Upper lobe of left lung (tissue), 6 donors: Measurements from ENCODE around the gene SLFN13. TPM values are rescaled to one million over a fixed set of nuclear protein-coding genes. Genes with fewer than 3 reads are reported as not detected.

Experiments used
- ATAC-seq, 2 donors: fragments of 200-7000 bp; cut with Tn5 transposase; one replicate each; pipeline ENCODE4 v1.9.1; 2022; ENCODE audit warnings: mild to moderate bottlenecking in 2 of 2, moderate library complexity in 2 of 2; ENCODE audit not compliant: low FRiP score in 2 of 2
- DNase-seq, 2 donors: peaks; one replicate each; pipeline ENCODE4 v3.0.0-alpha.2; 2019 to 2020
- H3K27ac ChIP-seq, 4 donors: fragments of 200-600 bp; sonication (generic); one replicate each; pipeline ENCODE4 v1.5.1; 2016 to 2019
- H3K27me3 ChIP-seq, 4 donors: fragments of 200-600 bp; sonication (generic); one replicate each; pipeline ENCODE4 v1.5.1; 2017 to 2019
- H3K36me3 ChIP-seq, 4 donors: fragments of 200-600 bp; sonication (generic); one replicate each; pipeline ENCODE4 v1.5.1; 2016 to 2019
- H3K4me1 ChIP-seq, 4 donors: fragments of 200-600 bp; sonication (generic); one replicate each; pipeline ENCODE4 v1.5.1; 2018 to 2019
- H3K4me3 ChIP-seq, 4 donors: fragments of 200-600 bp; sonication (generic); one replicate each; pipeline ENCODE4 v1.5.1; 2017 to 2019; ENCODE audit warnings: mild to moderate bottlenecking in 2 of 4, moderate library complexity in 1 of 4
- H3K9me3 ChIP-seq, 4 donors: fragments of 200-600 bp; sonication (generic); one replicate each; pipeline ENCODE4 v1.5.1; 2018 to 2019
- EP300 ChIP-seq, 4 donors: sonication (generic); formaldehyde crosslinking; IDR thresholded peaks; one replicate each; pipeline ENCODE4 v1.5.1; 2017; ENCODE audit warnings: antibody characterized with exemption in 4 of 4, control low read depth in 2 of 4
- POLR2A ChIP-seq, 4 donors: fragments of 450-650 bp; IDR thresholded peaks; one replicate each; pipeline ENCODE4 v1.5.1; 2016 to 2017; ENCODE audit warnings: antibody characterized with exemption in 4 of 4, mild to moderate bottlenecking in 2 of 4
- POLR2AphosphoS5 ChIP-seq, 2 donors: sonication (generic); formaldehyde crosslinking; IDR thresholded peaks; one replicate each; pipeline ENCODE4 v1.5.1; 2017; ENCODE audit warnings: antibody characterized with exemption in 2 of 2
- WGBS, 2 donors: methylation state at CpG; one replicate each; pipeline ENCODE4 v1.1.5; 2017 to 2018; 5-methylcytosine and 5-hydroxymethylcytosine counted together
- total RNA-seq, 6 donors: library from RNA; depleted of rRNA in 4 of 6; stranded (reverse); fragments of >200 nt in 4 of 6; gene quantifications; one replicate each; pipeline versions ENCODE4 v1.1.0 to v1.2.1, GENCODE V29; 2016 to 2021
- TF ChIP-seq, protein P1 (sequence below), 6 experiments: fragments of 450-650 bp in 4 of 6; fragments of 200-600 bp in 2 of 6; sonication (generic) in 2 of 6; IDR thresholded peaks; one replicate each; pipeline ENCODE4 v1.5.1; 2016 to 2019; ENCODE audit warnings: antibody characterized with exemption in 6 of 6
- donor health status: DM: no; HTN: no; CAD: no; lungs with moderate emphysema.
- donor health status: DM: no; HTN: yes; CAD: no; lungs with severe emphysema.

SLFN13 gene, protein sequence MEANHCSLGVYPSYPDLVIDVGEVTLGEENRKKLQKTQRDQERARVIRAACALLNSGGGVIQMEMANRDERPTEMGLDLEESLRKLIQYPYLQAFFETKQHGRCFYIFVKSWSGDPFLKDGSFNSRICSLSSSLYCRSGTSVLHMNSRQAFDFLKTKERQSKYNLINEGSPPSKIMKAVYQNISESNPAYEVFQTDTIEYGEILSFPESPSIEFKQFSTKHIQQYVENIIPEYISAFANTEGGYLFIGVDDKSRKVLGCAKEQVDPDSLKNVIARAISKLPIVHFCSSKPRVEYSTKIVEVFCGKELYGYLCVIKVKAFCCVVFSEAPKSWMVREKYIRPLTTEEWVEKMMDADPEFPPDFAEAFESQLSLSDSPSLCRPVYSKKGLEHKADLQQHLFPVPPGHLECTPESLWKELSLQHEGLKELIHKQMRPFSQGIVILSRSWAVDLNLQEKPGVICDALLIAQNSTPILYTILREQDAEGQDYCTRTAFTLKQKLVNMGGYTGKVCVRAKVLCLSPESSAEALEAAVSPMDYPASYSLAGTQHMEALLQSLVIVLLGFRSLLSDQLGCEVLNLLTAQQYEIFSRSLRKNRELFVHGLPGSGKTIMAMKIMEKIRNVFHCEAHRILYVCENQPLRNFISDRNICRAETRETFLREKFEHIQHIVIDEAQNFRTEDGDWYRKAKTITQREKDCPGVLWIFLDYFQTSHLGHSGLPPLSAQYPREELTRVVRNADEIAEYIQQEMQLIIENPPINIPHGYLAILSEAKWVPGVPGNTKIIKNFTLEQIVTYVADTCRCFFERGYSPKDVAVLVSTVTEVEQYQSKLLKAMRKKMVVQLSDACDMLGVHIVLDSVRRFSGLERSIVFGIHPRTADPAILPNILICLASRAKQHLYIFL
- 10 to 100 TPM in 4 of 6 donors, 1 to 10 TPM in 2; 9.1 to 46.8 (median 19.2) TPM for total RNA-seq

DNA sequence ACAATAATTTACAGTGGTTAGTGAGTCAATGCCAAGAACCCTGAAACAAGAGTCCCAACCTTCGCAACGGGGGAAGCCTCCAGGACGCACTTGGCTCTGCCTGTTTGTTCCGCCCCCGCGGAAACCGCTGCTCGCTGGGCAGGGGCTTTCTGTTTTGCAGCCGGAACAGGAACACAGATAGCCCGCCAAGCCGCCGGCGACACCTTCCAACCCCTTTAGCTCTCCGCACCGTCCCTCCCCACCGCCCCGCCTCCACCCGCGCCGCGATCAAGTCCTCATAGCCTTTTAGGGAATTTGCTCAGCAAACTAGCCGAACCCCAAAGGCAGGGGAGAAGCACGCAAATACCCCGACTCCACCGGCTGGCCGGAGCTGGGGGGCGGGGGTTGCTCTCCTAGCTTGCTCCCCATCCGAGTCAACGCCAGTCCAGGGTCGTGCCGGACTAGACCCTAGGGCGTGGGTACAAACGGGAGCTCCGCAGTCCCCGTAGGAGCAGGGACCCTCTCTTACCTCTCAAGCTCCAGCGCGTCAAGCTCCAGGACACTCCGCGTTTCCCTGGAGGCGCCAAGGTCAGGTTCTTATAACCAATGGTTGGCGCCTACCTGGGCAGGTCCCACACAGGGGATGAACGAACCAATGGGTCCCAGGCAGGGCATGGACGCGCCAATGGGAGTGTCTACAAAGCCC is at the start of gene SLFN13:
Gene SLFN13, minus strand, starts transcription at position 553 of the 685 bp plus-strand sequence. CDS start 3,086 bp downstream, outside the sequence.
- H3K4me3 ChIP-seq: peak within 1 kb of the TSS; percentile 48 to 65 (median 59)

DNA sequence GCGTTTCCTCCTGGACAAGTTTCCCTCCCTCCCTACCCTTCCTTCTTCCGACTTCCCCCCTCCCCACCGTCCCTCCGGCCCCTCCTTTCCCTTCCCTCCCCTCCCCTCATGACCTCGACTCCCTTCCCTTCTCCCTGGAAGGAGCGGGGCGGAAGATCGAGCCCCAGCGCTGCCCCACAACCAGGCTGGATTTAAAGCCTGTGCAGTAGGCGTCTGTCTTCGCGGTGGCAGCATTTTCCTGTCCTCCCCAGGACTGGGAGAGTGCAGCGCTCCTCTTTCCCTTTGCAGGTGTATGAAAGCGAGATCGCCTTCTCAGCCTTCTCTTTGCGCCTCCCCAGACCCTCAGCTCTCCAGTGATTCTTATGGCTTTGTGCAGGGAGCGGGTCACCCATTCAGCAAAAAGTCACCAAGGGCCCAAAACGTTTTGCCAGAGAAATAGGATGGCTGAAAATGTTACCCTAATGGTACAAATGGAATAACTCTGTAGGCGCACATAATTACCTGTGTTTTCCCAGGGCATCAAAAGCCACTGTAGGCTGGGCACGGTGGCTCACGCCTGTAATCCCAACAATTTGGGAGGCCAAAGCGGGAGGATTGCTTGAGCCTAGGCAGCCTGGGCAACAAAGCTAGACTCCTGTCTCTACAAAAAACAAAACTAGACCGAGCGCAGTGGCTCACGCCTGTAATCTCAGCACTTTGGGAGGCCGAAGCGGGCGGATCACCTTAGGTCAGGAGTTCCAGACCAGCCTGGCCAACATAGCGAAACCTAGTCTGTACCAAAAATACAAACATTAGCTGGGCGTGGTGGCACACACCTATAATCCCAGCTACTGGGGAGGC is 48.1 kb upstream of the SLFN13 start:
- Histone ChIP-seq H3K4me1 (peaks cover 0 to 29% (median 2%) of the 10 kb centered on the region in 4 donors), H3K27ac (no peak overlapping the region), H3K36me3 (no peaks in the 10 kb centered on the region), H3K4me3 (no peak overlapping the region), H3K27me3 (peaks cover 3 to 32% (median 16%) of the 10 kb centered on the region in 4 donors), H3K9me3 (no peaks in the 10 kb centered on the region)
- TF ChIP-seq, protein P1, sequence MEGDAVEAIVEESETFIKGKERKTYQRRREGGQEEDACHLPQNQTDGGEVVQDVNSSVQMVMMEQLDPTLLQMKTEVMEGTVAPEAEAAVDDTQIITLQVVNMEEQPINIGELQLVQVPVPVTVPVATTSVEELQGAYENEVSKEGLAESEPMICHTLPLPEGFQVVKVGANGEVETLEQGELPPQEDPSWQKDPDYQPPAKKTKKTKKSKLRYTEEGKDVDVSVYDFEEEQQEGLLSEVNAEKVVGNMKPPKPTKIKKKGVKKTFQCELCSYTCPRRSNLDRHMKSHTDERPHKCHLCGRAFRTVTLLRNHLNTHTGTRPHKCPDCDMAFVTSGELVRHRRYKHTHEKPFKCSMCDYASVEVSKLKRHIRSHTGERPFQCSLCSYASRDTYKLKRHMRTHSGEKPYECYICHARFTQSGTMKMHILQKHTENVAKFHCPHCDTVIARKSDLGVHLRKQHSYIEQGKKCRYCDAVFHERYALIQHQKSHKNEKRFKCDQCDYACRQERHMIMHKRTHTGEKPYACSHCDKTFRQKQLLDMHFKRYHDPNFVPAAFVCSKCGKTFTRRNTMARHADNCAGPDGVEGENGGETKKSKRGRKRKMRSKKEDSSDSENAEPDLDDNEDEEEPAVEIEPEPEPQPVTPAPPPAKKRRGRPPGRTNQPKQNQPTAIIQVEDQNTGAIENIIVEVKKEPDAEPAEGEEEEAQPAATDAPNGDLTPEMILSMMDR (IDR thresholded peaks at IDR 0.05): no peak
- no peak for TF ChIP-seq POLR2AphosphoS5 (IDR thresholded peaks at IDR 0.05)
- TF ChIP-seq POLR2A (IDR thresholded peaks at IDR 0.05): no peak
- no peak for TF ChIP-seq EP300 (IDR thresholded peaks at IDR 0.05)
- ATAC-seq (no peak), DNase-seq (peak in 1 of 2 donors; percentile 18)
- 36 to 37% methylated on average over 27 to 30 of the region's 30 CpGs for WGBS, 2 donors

More for the DNA sequence above, at the start of gene SLFN13:
- peak; percentile 90 to 94 for ATAC-seq
- no peaks in the 10 kb centered on the region for H3K27me3 ChIP-seq
- peak; percentile 90 to 94 for DNase-seq
- no peaks in the 10 kb centered on the region for H3K9me3 ChIP-seq
- 2 to 6% methylated on average over 9 to 44 of the region's 44 CpGs for WGBS, 2 donors
- H3K36me3 ChIP-seq: no peaks in the 10 kb centered on the region
- peak within 1 kb of the TSS; percentile 71 to 85 (median 74) for H3K27ac ChIP-seq
- H3K4me1 ChIP-seq: peaks cover 3 to 29% (median 16%) of the 10 kb centered on the region in 4 donors
- TF ChIP-seq POLR2AphosphoS5 (IDR thresholded peaks at IDR 0.05) (peak in 1 of 2 donors; percentile 59), POLR2A (IDR thresholded peaks at IDR 0.05) (peak in 1 of 4 donors; percentile 22)
- TF ChIP-seq, protein P1 (IDR thresholded peaks at IDR 0.05): no peak

DNA sequence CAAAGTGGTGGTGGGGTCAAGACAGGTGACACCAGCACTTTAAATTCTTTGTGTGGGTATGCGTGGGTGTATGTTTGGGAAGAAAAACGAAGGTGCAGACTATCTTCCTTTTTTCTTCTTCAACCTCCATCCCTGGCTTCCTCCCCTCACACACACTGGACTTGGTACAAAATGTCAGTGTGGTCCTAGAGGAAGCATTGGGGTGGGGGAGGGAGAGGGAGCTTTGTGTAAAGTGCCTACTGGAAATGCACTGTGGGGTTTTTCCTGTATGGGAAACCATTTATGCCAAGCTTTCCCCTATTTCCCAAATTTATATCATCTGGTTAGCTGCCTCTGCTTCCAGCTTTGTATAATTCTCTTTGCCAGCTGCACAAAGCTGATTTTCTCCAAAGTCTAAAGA is 44.5 kb upstream of the SLFN13 start:
- Histone ChIP-seq H3K27ac (no peak overlapping the region), H3K4me1 (peaks cover 0 to 29% (median 5%) of the 10 kb centered on the region in 4 donors), H3K9me3 (no peaks in the 10 kb centered on the region), H3K4me3 (no peak overlapping the region), H3K36me3 (no peaks in the 10 kb centered on the region), H3K27me3 (peaks cover 3 to 52% (median 21%) of the 10 kb centered on the region in 4 donors)
- no peak for ATAC-seq
- TF ChIP-seq POLR2AphosphoS5 (IDR thresholded peaks at IDR 0.05): no peak
- TF ChIP-seq EP300 (IDR thresholded peaks at IDR 0.05): no peak
- TF ChIP-seq POLR2A (IDR thresholded peaks at IDR 0.05): no peak
- TF ChIP-seq, protein P1 (IDR thresholded peaks at IDR 0.05): no peak
- no peak for DNase-seq
- WGBS, 2 donors: 21 to 25% methylated on average over 2 of the region's 2 CpGs

DNA sequence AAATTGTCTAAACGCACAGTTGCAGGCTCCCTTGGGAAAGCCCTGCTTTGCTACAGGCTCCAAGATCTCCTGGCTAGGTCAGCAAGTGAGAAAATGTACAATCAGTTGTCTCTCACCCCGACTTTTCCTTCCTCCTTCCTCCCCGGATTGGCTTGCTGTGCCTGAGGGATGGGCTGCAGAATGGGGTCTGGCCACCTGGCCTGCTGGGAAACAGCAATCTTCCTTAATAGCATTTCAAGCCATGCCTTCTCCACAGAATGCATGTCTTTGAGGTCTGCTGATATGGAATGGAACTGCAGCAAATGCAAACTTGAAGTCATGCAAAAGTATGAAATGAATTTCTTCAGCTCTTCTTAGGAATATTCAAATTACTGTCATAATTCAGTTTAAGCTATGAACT is 42.9 kb upstream of the SLFN13 start:
- 36 to 37% methylated on average over 3 of the region's 3 CpGs for WGBS, 2 donors
- no peak overlapping the region for H3K27ac ChIP-seq
- ATAC-seq (no peak), DNase-seq (no peak)
- H3K4me1 ChIP-seq: peaks cover 0 to 31% (median 11%) of the 10 kb centered on the region in 4 donors
- H3K27me3 ChIP-seq: peaks cover 3 to 46% (median 13%) of the 10 kb centered on the region in 4 donors
- H3K9me3 ChIP-seq: no peaks in the 10 kb centered on the region
- H3K4me3 ChIP-seq: no peak overlapping the region
- H3K36me3 ChIP-seq: no peaks in the 10 kb centered on the region
- no peak for TF ChIP-seq EP300 (IDR thresholded peaks at IDR 0.05)
- TF ChIP-seq POLR2AphosphoS5 (IDR thresholded peaks at IDR 0.05): no peak
- TF ChIP-seq, protein P1 (IDR thresholded peaks at IDR 0.05): no peak
